Measurements from ENCODE around the gene RDX. TPM values are rescaled to one million over a fixed set of nuclear protein-coding genes. Genes with fewer than 3 reads are reported as not detected.

Gene RDX
- polyA plus RNA-seq, 1 donor = 51.6 TPM

GRCh38 chr11:110176366-110177085, 119.9 kb downstream of the RDX start:
- no peak overlapping the region for H3K27ac ChIP-seq (ENCODE audit: low read length)
- H3K27me3 ChIP-seq (ENCODE audit: control insufficient read depth, insufficient read depth, low read length) = no peaks in the 10 kb centered on the region
- DNase-seq = no peak
- no peaks in the 10 kb centered on the region for H3K4me1 ChIP-seq (ENCODE audit: control insufficient read depth, insufficient read depth, low read length)
- no peaks in the 10 kb centered on the region for H3K9me3 ChIP-seq (ENCODE audit: control insufficient read depth, low read depth, low read length)
- H3K4me3 ChIP-seq (ENCODE audit: low read length) = no peak overlapping the region
- H3K36me3 ChIP-seq (ENCODE audit: control insufficient read depth, insufficient read depth, low read length) = no peaks in the 10 kb centered on the region
- WGBS (ENCODE audit: insufficient coverage, low lambda C conversion rate) = no CpG with 5 or more reads among the region's 12 CpGs

GRCh38 chr11:110174645-110175310, 121.6 kb downstream of the RDX start:
- Histone ChIP-seq H3K36me3 (ENCODE audit: control insufficient read depth, insufficient read depth, low read length) (no peaks in the 10 kb centered on the region), H3K9me3 (ENCODE audit: control insufficient read depth, low read depth, low read length) (no peaks in the 10 kb centered on the region), H3K4me3 (ENCODE audit: low read length) (no peak overlapping the region), H3K27me3 (ENCODE audit: control insufficient read depth, insufficient read depth, low read length) (no peaks in the 10 kb centered on the region), H3K4me1 (ENCODE audit: control insufficient read depth, insufficient read depth, low read length) (no peaks in the 10 kb centered on the region), H3K27ac (ENCODE audit: low read length) (no peak overlapping the region)
- DNase-seq = peak in 1 of 2 donors; percentile 9
- WGBS (ENCODE audit: insufficient coverage, low lambda C conversion rate) = 100% methylated on average over 1 of the region's 6 CpGs

DNA sequence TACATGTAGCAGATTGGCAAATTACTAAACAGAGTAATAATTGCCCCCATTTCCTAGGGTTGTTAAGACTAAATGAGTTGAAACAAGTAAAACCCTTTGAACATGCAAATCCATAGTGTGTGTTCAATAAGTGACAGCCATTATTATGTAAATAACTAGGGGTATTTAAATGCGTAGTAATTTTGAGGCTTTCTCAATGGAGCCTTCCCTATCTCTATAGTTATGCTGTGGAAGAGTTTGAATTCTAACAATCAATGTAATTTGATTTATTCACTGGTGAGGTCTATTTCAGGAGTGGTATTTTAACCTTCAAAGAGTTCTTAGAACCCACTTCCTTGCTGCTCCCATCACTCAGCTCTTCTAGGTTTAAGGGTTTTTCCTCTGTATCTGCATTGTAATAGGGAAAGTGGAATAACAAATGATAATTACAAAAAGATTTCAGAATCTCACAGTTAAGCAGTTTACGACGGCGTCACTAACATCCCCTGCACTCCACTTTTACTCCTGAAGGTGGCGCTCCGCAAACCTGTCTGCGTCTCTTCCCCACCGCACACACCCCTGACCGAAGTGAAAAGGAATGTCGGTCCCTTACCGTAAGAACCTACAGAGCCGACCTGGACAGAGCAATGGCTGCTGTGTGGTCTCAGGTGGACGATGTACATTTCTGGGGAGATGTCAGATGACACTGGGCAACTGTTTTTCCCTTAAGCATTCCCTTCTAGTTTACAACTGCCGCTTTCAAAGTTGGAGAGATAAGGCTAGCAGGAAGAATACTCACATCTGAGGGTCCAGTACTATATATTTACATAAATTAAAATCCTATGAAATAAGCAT, 122.4 kb downstream of the RDX start:
- WGBS (ENCODE audit: insufficient coverage, low lambda C conversion rate) = no CpG with 5 or more reads among the region's 14 CpGs

GRCh38 chr11:110172468-110173065, 123.8 kb downstream of the RDX start:
- Histone ChIP-seq H3K4me1 (ENCODE audit: control insufficient read depth, insufficient read depth, low read length) (no peaks in the 10 kb centered on the region), H3K9me3 (ENCODE audit: control insufficient read depth, low read depth, low read length) (no peaks in the 10 kb centered on the region), H3K4me3 (ENCODE audit: low read length) (no peak overlapping the region), H3K36me3 (ENCODE audit: control insufficient read depth, insufficient read depth, low read length) (no peaks in the 10 kb centered on the region), H3K27ac (ENCODE audit: low read length) (no peak overlapping the region), H3K27me3 (ENCODE audit: control insufficient read depth, insufficient read depth, low read length) (no peaks in the 10 kb centered on the region)
- 94% methylated on average over 5 of the region's 11 CpGs for WGBS (ENCODE audit: insufficient coverage, low lambda C conversion rate)
- no peak for DNase-seq

More for the DNA sequence above, 122.4 kb downstream of the RDX start:
- no peaks in the 10 kb centered on the region for H3K27me3 ChIP-seq (ENCODE audit: control insufficient read depth, insufficient read depth, low read length)
- H3K4me1 ChIP-seq (ENCODE audit: control insufficient read depth, insufficient read depth, low read length) = no peaks in the 10 kb centered on the region
- peak; percentile 65 to 73 for DNase-seq
- H3K4me3 ChIP-seq (ENCODE audit: low read length) = no peak overlapping the region
- no peaks in the 10 kb centered on the region for H3K9me3 ChIP-seq (ENCODE audit: control insufficient read depth, low read depth, low read length)
- no peak overlapping the region for H3K27ac ChIP-seq (ENCODE audit: low read length)
- H3K36me3 ChIP-seq (ENCODE audit: control insufficient read depth, insufficient read depth, low read length) = no peaks in the 10 kb centered on the region

GRCh38 chr11:110169738-110170137, 126.7 kb downstream of the RDX start:
- WGBS (ENCODE audit: insufficient coverage, low lambda C conversion rate) = 80% methylated on average over 1 of the region's 2 CpGs
- Histone ChIP-seq H3K4me3 (ENCODE audit: low read length) (no peak overlapping the region), H3K27me3 (ENCODE audit: control insufficient read depth, insufficient read depth, low read length) (no peaks in the 10 kb centered on the region), H3K36me3 (ENCODE audit: control insufficient read depth, insufficient read depth, low read length) (peaks cover 12% of the 10 kb centered on the region), H3K9me3 (ENCODE audit: control insufficient read depth, low read depth, low read length) (no peaks in the 10 kb centered on the region), H3K4me1 (ENCODE audit: control insufficient read depth, insufficient read depth, low read length) (no peaks in the 10 kb centered on the region), H3K27ac (ENCODE audit: low read length) (no peak overlapping the region)
- no peak for DNase-seq

DNA sequence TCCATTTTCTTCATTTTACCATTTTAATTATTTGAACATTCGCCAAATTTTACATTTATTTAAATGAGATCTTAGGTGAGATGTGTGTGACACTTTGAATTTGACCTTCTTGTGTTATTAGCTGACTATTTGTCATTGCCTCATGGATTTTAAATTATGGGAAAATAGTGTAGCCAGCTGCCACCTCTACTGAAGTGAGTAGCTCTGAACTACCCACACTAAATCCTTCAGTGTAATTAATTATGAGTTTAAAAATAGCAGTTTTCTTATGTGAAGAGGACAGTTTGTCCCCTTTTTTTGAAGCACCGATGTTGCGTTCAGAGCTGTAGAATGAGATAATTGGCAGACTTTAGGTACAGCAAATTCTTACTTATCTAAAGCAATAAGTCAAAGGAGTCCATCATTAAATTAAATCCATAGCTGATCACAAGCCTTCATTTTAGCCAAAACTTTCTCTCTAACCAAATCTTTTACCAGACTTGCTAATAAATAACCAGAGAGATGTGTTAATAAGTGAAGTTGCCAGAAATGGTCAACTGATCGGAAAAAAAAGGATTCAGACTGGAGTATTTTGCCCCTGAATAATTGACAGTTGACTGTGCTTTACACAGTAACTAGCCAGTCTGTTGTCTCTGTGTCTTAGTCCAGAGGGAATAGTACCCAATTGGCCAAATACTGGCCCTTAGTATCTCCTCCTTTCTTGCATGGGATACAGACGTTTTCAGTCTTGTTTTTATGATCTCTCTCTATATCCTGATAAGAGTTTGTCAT, 128.2 kb downstream of the RDX start:
- H3K27ac ChIP-seq (ENCODE audit: low read length) = no peak overlapping the region
- H3K36me3 ChIP-seq (ENCODE audit: control insufficient read depth, insufficient read depth, low read length) = peaks cover 25% of the 10 kb centered on the region
- 0% methylated on average over 1 of the region's 5 CpGs for WGBS (ENCODE audit: insufficient coverage, low lambda C conversion rate)
- H3K9me3 ChIP-seq (ENCODE audit: control insufficient read depth, low read depth, low read length) = no peaks in the 10 kb centered on the region
- no peak overlapping the region for H3K4me3 ChIP-seq (ENCODE audit: low read length)
- H3K4me1 ChIP-seq (ENCODE audit: control insufficient read depth, insufficient read depth, low read length) = no peaks in the 10 kb centered on the region
- DNase-seq = no peak
- H3K27me3 ChIP-seq (ENCODE audit: control insufficient read depth, insufficient read depth, low read length) = no peaks in the 10 kb centered on the region

GRCh38 chr11:110165039-110165925, 131.1 kb downstream of the RDX start:
- Histone ChIP-seq H3K4me1 (ENCODE audit: control insufficient read depth, insufficient read depth, low read length) (no peaks in the 10 kb centered on the region), H3K36me3 (ENCODE audit: control insufficient read depth, insufficient read depth, low read length) (peaks cover 37% of the 10 kb centered on the region)
- WGBS (ENCODE audit: insufficient coverage, low lambda C conversion rate) = 83% methylated on average over 1 of the region's 28 CpGs

GRCh38 chr11:110162216-110162615, 134.2 kb downstream of the RDX start:
- no peaks in the 10 kb centered on the region for H3K4me1 ChIP-seq (ENCODE audit: control insufficient read depth, insufficient read depth, low read length)
- no peak overlapping the region for H3K27ac ChIP-seq (ENCODE audit: low read length)
- H3K36me3 ChIP-seq (ENCODE audit: control insufficient read depth, insufficient read depth, low read length) = peaks cover 50% of the 10 kb centered on the region
- no peaks in the 10 kb centered on the region for H3K27me3 ChIP-seq (ENCODE audit: control insufficient read depth, insufficient read depth, low read length)
- H3K4me3 ChIP-seq (ENCODE audit: low read length) = no peak overlapping the region
- no peaks in the 10 kb centered on the region for H3K9me3 ChIP-seq (ENCODE audit: control insufficient read depth, low read depth, low read length)
- DNase-seq = no peak

More at GRCh38 chr11:110165039-110165925, 131.1 kb downstream of the RDX start:
- Histone ChIP-seq H3K9me3 (ENCODE audit: control insufficient read depth, low read depth, low read length) (no peaks in the 10 kb centered on the region), H3K4me3 (ENCODE audit: low read length) (no peak overlapping the region), H3K27me3 (ENCODE audit: control insufficient read depth, insufficient read depth, low read length) (no peaks in the 10 kb centered on the region), H3K27ac (ENCODE audit: low read length) (no peak overlapping the region)
- DNase-seq = no peak

GRCh38 chr11:110161061-110161460, 135.4 kb downstream of the RDX start:
- Histone ChIP-seq H3K36me3 (ENCODE audit: control insufficient read depth, insufficient read depth, low read length) (peaks cover 49% of the 10 kb centered on the region), H3K4me1 (ENCODE audit: control insufficient read depth, insufficient read depth, low read length) (no peaks in the 10 kb centered on the region), H3K27me3 (ENCODE audit: control insufficient read depth, insufficient read depth, low read length) (no peaks in the 10 kb centered on the region), H3K27ac (ENCODE audit: low read length) (no peak overlapping the region), H3K9me3 (ENCODE audit: control insufficient read depth, low read depth, low read length) (no peaks in the 10 kb centered on the region), H3K4me3 (ENCODE audit: low read length) (no peak overlapping the region)
- DNase-seq = no peak
- WGBS (ENCODE audit: insufficient coverage, low lambda C conversion rate) = 100% methylated on average over 1 of the region's 9 CpGs
